ENCODE measurements around the gene OR8B8. TPM values are rescaled to one million over a fixed set of nuclear protein-coding genes. Genes with fewer than 3 reads are reported as not detected.
"Not testable (repeated sequence)": the region's sequence is repeated elsewhere in the genome, so short reads cannot be mapped to it uniquely, and the experiment has no call there.

The OR8B8 gene
- total RNA-seq, 1 experiment from 2014 or later: not detected

- TF ChIP-seq ETV6 (CRISPR knock-in tag; IDR thresholded peaks at IDR 0.05): no peak
- no peak for TF ChIP-seq JUN (CRISPR knock-in tag; IDR thresholded peaks at IDR 0.05)
- TF ChIP-seq ZNF263 (CRISPR knock-in tag; IDR thresholded peaks at IDR 0.05; ENCODE audit: low read depth): no peak
- TF ChIP-seq PRRX2 (CRISPR knock-in tag; IDR thresholded peaks at IDR 0.05): no peak
- no peak for TF ChIP-seq HMGA2 (CRISPR knock-in tag; IDR thresholded peaks at IDR 0.05)
- TF ChIP-seq NFATC4 (CRISPR knock-in tag; IDR thresholded peaks at IDR 0.05): no peak
- ChIA-PET POLR2A (no interaction called here), CTCF (no interaction called here)
- Mint-ChIP-seq H3K4me1 (no peaks in the 10 kb centered on the region), H3K4me3 (no peak overlapping the region), H3K36me3 (no peaks in the 10 kb centered on the region), H3K27me3 (ENCODE audit: low read depth) (no peaks in the 10 kb centered on the region; the same call in 1 of the 2 replicates), H3K27ac (no peak overlapping the region), H3K9me3 (no peaks in the 10 kb centered on the region; the same call in 1 of the 2 replicates)
- no peak for ATAC-seq
- DNase-seq (ENCODE audit: low spot score): no peak
Observed at GRCh38 chr11:124409906-124410305, 35.6 kb downstream of the OR8B8 start.

- Mint-ChIP-seq H3K27ac (no peak overlapping the region), H3K9me3 (peaks cover 12% of the 10 kb centered on the region), H3K36me3 (peaks cover 9% of the 10 kb centered on the region), H3K27me3 (ENCODE audit: low read depth) (no peaks in the 10 kb centered on the region; the same call in 1 of the 2 replicates), H3K4me1 (peaks cover 2% of the 10 kb centered on the region; the same call in 1 of the 2 replicates), H3K4me3 (no peak overlapping the region)
- CTCF ChIA-PET: interaction anchor here (0.7 to 1.0 kb wide), 2 partner anchors 131 to 431 kb away, joined by 3 read pairs; no protein-coding TSS in a partner anchor
- TF ChIP-seq HMGXB4 (CRISPR knock-in tag; IDR thresholded peaks at IDR 0.05) (no peak), SOX15 (CRISPR knock-in tag; IDR thresholded peaks at IDR 0.05) (no peak), E2F5 (CRISPR knock-in tag; IDR thresholded peaks at IDR 0.05) (no peak), ATF3 (CRISPR knock-in tag; conservative IDR thresholded peaks at IDR 0.05) (no peak), ZNF138 (CRISPR knock-in tag; conservative IDR thresholded peaks at IDR 0.05) (no peak), E2F1 (CRISPR knock-in tag; IDR thresholded peaks at IDR 0.05) (no peak), RORB (CRISPR knock-in tag; IDR thresholded peaks at IDR 0.05) (no peak)
- no peak for ATAC-seq
- DNase-seq (ENCODE audit: low spot score): no peak
- POLR2A ChIA-PET: no interaction called here
Observed at GRCh38 chr11:124405581-124405980, 39.9 kb downstream of the OR8B8 start.

- ATAC-seq; H3K27me3 Mint-ChIP-seq (ENCODE audit: low read depth); DNase-seq (ENCODE audit: low spot score); POLR2A ChIA-PET; H3K4me3 Mint-ChIP-seq; H3K36me3 Mint-ChIP-seq; H3K27ac Mint-ChIP-seq; H3K4me1 Mint-ChIP-seq: not testable (repeated sequence)
- H3K9me3 Mint-ChIP-seq: peaks cover 12% of the 10 kb centered on the region
- CTCF ChIA-PET: interaction anchor here (0.6 to 1.0 kb wide), 2 partner anchors 125 to 182 kb away, joined by 3 to 4 read pairs; no protein-coding TSS in a partner anchor
Observed at GRCh38 chr11:124403186-124403585, 42.3 kb downstream of the OR8B8 start.

GRCh38 chr11:124402326-124402922 is 43.1 kb downstream of the OR8B8 start:
- no peak overlapping the region for H3K27ac Mint-ChIP-seq
- peaks cover 12% of the 10 kb centered on the region for H3K9me3 Mint-ChIP-seq
- peak; percentile 58 for DNase-seq (ENCODE audit: low spot score)
- H3K4me1 Mint-ChIP-seq: peaks cover 2% of the 10 kb centered on the region; the same call in 1 of the 2 replicates
- peaks cover 9% of the 10 kb centered on the region for H3K36me3 Mint-ChIP-seq
- TF ChIP-seq SMAD3 (CRISPR knock-in tag; IDR thresholded peaks at IDR 0.05; ENCODE audit: borderline replicate concordance) (no peak), GABPB1 (CRISPR knock-in tag; IDR thresholded peaks at IDR 0.05) (peak; percentile 92), CTCF (IDR thresholded peaks at IDR 0.05) (peak; percentile 42), ZNF263 (CRISPR knock-in tag; IDR thresholded peaks at IDR 0.05; ENCODE audit: low read depth) (no peak), ZNF281 (CRISPR knock-in tag; IDR thresholded peaks at IDR 0.05) (no peak)
- ChIA-PET POLR2A (no interaction called here), CTCF (interaction anchor here (0.6 to 1.1 kb wide), 6 partner anchors 125 to 391 kb away, joined by 3 to 4 read pairs (median 4); no protein-coding TSS in a partner anchor)
- no peak overlapping the region for H3K4me3 Mint-ChIP-seq
- no peaks in the 10 kb centered on the region for H3K27me3 Mint-ChIP-seq (ENCODE audit: low read depth)
- ATAC-seq: peak; percentile 79
